Measurements from ENCODE around the gene PLCL1. TPM values are rescaled to one million over a fixed set of nuclear protein-coding genes. Genes with fewer than 3 reads are reported as not detected.
A peak's percentile ranks its signal among the peaks of the same experiment; 100 is the strongest.

Gene PLCL1
- total and polyA plus RNA-seq, 10 of the 15 experiments (the other 5 are each of a cell fraction or from before 2014, with no cell fraction given), result 0.03 to 1.5 (median 0.22) TPM

GRCh38 chr2:197851451-197851850, 47.1 kb downstream of the PLCL1 start:
- RAD21 ChIA-PET (ENCODE audit: unreplicated experiment), result interaction anchor here (0.7 to 7.7 kb wide), 16 partner anchors 10 to 445 kb away, joined by 3 to 94 read pairs (median 4); no protein-coding TSS in a partner anchor
- Histone ChIP-seq H3K36me3 (ENCODE audit: control insufficient read depth in 2 of 2, insufficient read depth in 2 of 2, low read length in 1 of 2) (no peaks in the 10 kb centered on the region), H3K9ac (ENCODE audit: control insufficient read depth, insufficient read depth, low read length) (no peak overlapping the region), H3K79me2 (ENCODE audit: control insufficient read depth, insufficient read depth, low read length) (no peaks in the 10 kb centered on the region), H2AFZ (ENCODE audit: control insufficient read depth, low read depth, low read length) (no peak overlapping the region), H4K20me1 (ENCODE audit: control insufficient read depth, insufficient read depth) (no peaks in the 10 kb centered on the region), H3K4me3 (no peak overlapping the region), H3K27ac (ENCODE audit: control insufficient read depth, insufficient read depth) (no peak overlapping the region), H3K4me2 (ENCODE audit: control insufficient read depth, insufficient read depth) (no peak overlapping the region), H3K27me3 (replicated peaks in 1 of 2; ENCODE audit: control insufficient read depth in 2 of 2, insufficient read depth in 2 of 2, low read length in 1 of 2) (no peaks in the 10 kb centered on the region), H3K9me3 (replicated peaks; ENCODE audit: control insufficient read depth, insufficient read depth, low read length) (no peaks in the 10 kb centered on the region), H3K4me1 (ENCODE audit: control insufficient read depth, insufficient read depth, low read length) (no peaks in the 10 kb centered on the region)
- in situ Hi-C loops (cut with MboI) (no loop called here), intact Hi-C loops (cut with micrococcal nuclease; ENCODE audit: unreplicated experiment) (loop anchor here (1.0 kb wide), 2 partner anchors 203 to 276 kb away; no protein-coding TSS in a partner anchor)
- FAIRE-seq (no peak), DNase-seq (ENCODE audit: low read depth, low spot score) (no peak), ATAC-seq (peak; percentile 77)
- SMC1A ChIA-PET (ENCODE audit: uncharacterized antibody, unreplicated experiment), result interaction anchor here (0.5 to 8.8 kb wide), 35 partner anchors 11 to 1562 kb away, joined by 3 to 170 read pairs (median 4); partner anchors contain the start of gene PLCL1
- peak; percentile 88 for TF ChIP-seq SMC3 (IDR thresholded peaks at IDR 0.05; ENCODE audit: borderline replicate concordance, low read length)
- TF ChIP-seq EP300 (IDR thresholded peaks at IDR 0.05; ENCODE audit: borderline replicate concordance in 1 of 2, control insufficient read depth in 1 of 2, low read depth in 2 of 2, low read length in 2 of 2), result no peak
- TF ChIP-seq RAD21 (IDR thresholded peaks at IDR 0.05; ENCODE audit: insufficient read depth, low read depth, low read length), result peak; percentile 72
- TF ChIP-seq CTCF (IDR thresholded peaks at IDR 0.05 in 2 of 3, conservative IDR thresholded peaks at IDR 0.05 in 1 of 3; ENCODE audit: control insufficient read depth in 2 of 3, extremely low read depth in 1 of 3, insufficient read depth in 1 of 3, low read depth in 3 of 3, low read length in 3 of 3), result peak; percentile 28 to 57 (median 33); a peak in 4 of 6 replicates
- POLR2A ChIA-PET, result interaction anchor here (0.6 to 0.7 kb wide), 2 partner anchors 47 to 192 kb away, joined by 3 to 6 read pairs; no protein-coding TSS in a partner anchor
- CTCF ChIA-PET, result interaction anchor here (0.8 to 7.2 kb wide), 29 partner anchors 10 to 276 kb away, joined by 3 to 128 read pairs (median 4); no protein-coding TSS in a partner anchor
- WGBS (ENCODE audit: insufficient coverage, insufficient replicate concordance, low lambda C conversion rate, missing lambda C conversion rate), result 33% methylated on average over 1 of the region's 1 CpG
- BruUV-seq (replicated peaks), result no TSS peak
